ENCODE results near the gene MAP2K1.
"Not testable (repeated sequence)": the region's sequence is repeated elsewhere in the genome, so short reads cannot be mapped to it uniquely, and the experiment has no call there.

Gene MAP2K1

GRCh38 chr15:66393037-66393436 is 6.3 kb downstream of the MAP2K1 start:
- not testable (repeated sequence) for DNase-seq (ENCODE audit: low read depth in 2 of 2)

GRCh38 chr15:66394472-66394871 is 7.8 kb downstream of the MAP2K1 start:
- no peak for DNase-seq (ENCODE audit: low read depth in 2 of 2)

- DNase-seq (ENCODE audit: low read depth in 2 of 2): no peak
Measured at GRCh38 chr15:66394915-66395314, 8.2 kb downstream of the MAP2K1 start.

GRCh38 chr15:66399276-66399675 is 12.6 kb downstream of the MAP2K1 start:
- DNase-seq (ENCODE audit: low read depth in 2 of 2): no peak

GRCh38 chr15:66400351-66400774 is 13.7 kb downstream of the MAP2K1 start:
- no peak for DNase-seq (ENCODE audit: low read depth in 2 of 2)

- DNase-seq (ENCODE audit: low read depth in 2 of 2): no peak
Measured at GRCh38 chr15:66401130-66402021, 14.7 kb downstream of the MAP2K1 start.

GRCh38 chr15:66402761-66403284 is 16.1 kb downstream of the MAP2K1 start:
- DNase-seq (ENCODE audit: low read depth in 2 of 2): no peak

GRCh38 chr15:66403323-66403722 is 16.6 kb downstream of the MAP2K1 start:
- no peak for DNase-seq (ENCODE audit: low read depth in 2 of 2)

GRCh38 chr15:66404122-66404521 is 17.4 kb downstream of the MAP2K1 start:
- DNase-seq (ENCODE audit: low read depth in 2 of 2): no peak

- no peak for DNase-seq (ENCODE audit: low read depth in 2 of 2)
Measured at GRCh38 chr15:66404532-66404931, 17.8 kb downstream of the MAP2K1 start.

GRCh38 chr15:66405007-66405406 is 18.3 kb downstream of the MAP2K1 start:
- DNase-seq (ENCODE audit: low read depth in 2 of 2): no peak

- DNase-seq (ENCODE audit: low read depth in 2 of 2): no peak
Measured at GRCh38 chr15:66405615-66406014, 18.9 kb downstream of the MAP2K1 start.

- DNase-seq (ENCODE audit: low read depth in 2 of 2): no peak
Measured at GRCh38 chr15:66408254-66408653, 21.5 kb downstream of the MAP2K1 start.

- no peak for DNase-seq (ENCODE audit: low read depth in 2 of 2)
Measured at GRCh38 chr15:66408675-66409282, 22.1 kb downstream of the MAP2K1 start.

- no peak for DNase-seq (ENCODE audit: low read depth in 2 of 2)
Measured at GRCh38 chr15:66409565-66410108, 22.9 kb downstream of the MAP2K1 start.

GRCh38 chr15:66411190-66411589 is 24.5 kb downstream of the MAP2K1 start:
- DNase-seq (ENCODE audit: low read depth in 2 of 2): no peak

- no peak for DNase-seq (ENCODE audit: low read depth in 2 of 2)
Measured at GRCh38 chr15:66412220-66412619, 25.5 kb downstream of the MAP2K1 start.

- no peak for DNase-seq (ENCODE audit: low read depth in 2 of 2)
Measured at GRCh38 chr15:66413579-66413978, 26.9 kb downstream of the MAP2K1 start.

- no peak for DNase-seq (ENCODE audit: low read depth in 2 of 2)
Measured at GRCh38 chr15:66415360-66415759, 28.6 kb downstream of the MAP2K1 start.

- DNase-seq (ENCODE audit: low read depth in 2 of 2): no peak
Measured at GRCh38 chr15:66417736-66418135, 31.0 kb downstream of the MAP2K1 start.

GRCh38 chr15:66419471-66419870 is 32.8 kb downstream of the MAP2K1 start:
- no peak for DNase-seq (ENCODE audit: low read depth in 2 of 2)

- DNase-seq (ENCODE audit: low read depth in 2 of 2): no peak
Measured at GRCh38 chr15:66422347-66422746, 35.6 kb downstream of the MAP2K1 start.

- no peak for DNase-seq (ENCODE audit: low read depth in 2 of 2)
Measured at GRCh38 chr15:66423149-66423548, 36.4 kb downstream of the MAP2K1 start.

All from stimulated activated CD8-positive, alpha-beta memory T cell treated with anti-CD3 and anti-CD28 coated beads, Interleukin-7, amount 100 ng/mL, for 4 hours (primary cell).